Inferior parietal cortex (tissue), 1 donor: ENCODE data around the gene ASTN2.

ENCODE experiments used
- DNase-seq: peaks from one replicate; pipeline ENCODE4 v3.0.0-alpha.2; 2016; ENCODE audit errors: extremely low spot score

ASTN2 gene

GRCh38 chr9:116629634-116630033 is 785.2 kb downstream of the ASTN2 start:
- no peak for DNase-seq

GRCh38 chr9:116628716-116629115 is 786.1 kb downstream of the ASTN2 start:
- no peak for DNase-seq

- DNase-seq, result no peak
Measured at GRCh38 chr9:116627433-116627832, 787.4 kb downstream of the ASTN2 start.

- no peak for DNase-seq
Measured at GRCh38 chr9:116626762-116627161, 788.1 kb downstream of the ASTN2 start.

GRCh38 chr9:116623715-116624114 is 791.1 kb downstream of the ASTN2 start:
- no peak for DNase-seq

GRCh38 chr9:116617389-116617788 is 797.5 kb downstream of the ASTN2 start:
- no peak for DNase-seq

GRCh38 chr9:116616304-116616914 is 798.4 kb downstream of the ASTN2 start:
- DNase-seq, result no peak

- no peak for DNase-seq
Measured at GRCh38 chr9:116608064-116608463, 806.8 kb downstream of the ASTN2 start.

- no peak for DNase-seq
Measured at GRCh38 chr9:116605904-116606341, 808.9 kb downstream of the ASTN2 start.

- DNase-seq, result no peak
Measured at GRCh38 chr9:116605060-116605459, 809.8 kb downstream of the ASTN2 start.

GRCh38 chr9:116604251-116604650 is 810.6 kb downstream of the ASTN2 start:
- DNase-seq, result no peak

GRCh38 chr9:116599342-116599884 is 815.4 kb downstream of the ASTN2 start:
- DNase-seq, result no peak

- no peak for DNase-seq
Measured at GRCh38 chr9:116596646-116597045, 818.2 kb downstream of the ASTN2 start.

- DNase-seq, result no peak
Measured at GRCh38 chr9:116594547-116594946, 820.3 kb downstream of the ASTN2 start.

GRCh38 chr9:116592970-116593369 is 821.9 kb downstream of the ASTN2 start:
- DNase-seq, result no peak

GRCh38 chr9:116589392-116590354 is 825.2 kb downstream of the ASTN2 start:
- DNase-seq, result no peak

- DNase-seq, result no peak
Measured at GRCh38 chr9:116587919-116588318, 826.9 kb downstream of the ASTN2 start.

- DNase-seq, result no peak
Measured at GRCh38 chr9:116585896-116586295, 829.0 kb downstream of the ASTN2 start.

GRCh38 chr9:116585204-116585603 is 829.7 kb downstream of the ASTN2 start:
- no peak for DNase-seq

- no peak for DNase-seq
Measured at GRCh38 chr9:116580853-116581252, 834.0 kb downstream of the ASTN2 start.

GRCh38 chr9:116576386-116576785 is 838.5 kb downstream of the ASTN2 start:
- no peak for DNase-seq

- no peak for DNase-seq
Measured at GRCh38 chr9:116574027-116574679, 840.7 kb downstream of the ASTN2 start.
